Right renal cortex interstitium (tissue), 3 donors: ENCODE results near the gene ZNF263. TPM values are rescaled to one million over a fixed set of nuclear protein-coding genes. Genes with fewer than 3 reads are reported as not detected.

Experiments
- DNase-seq, 3 donors: peaks; one replicate each; pipeline ENCODE4 v3.0.0-alpha.2; 2013; ENCODE audit warnings: low read depth in 3 of 3, low spot score in 2 of 3
- polyA plus RNA-seq, 3 donors: library from polyadenylated mRNA; unstranded; fragments of 120-200 nt; gene quantifications; one replicate each; pipeline ENCODE4 v1.2.1, GENCODE V29; 2013; ENCODE audit not compliant: insufficient read length in 3 of 3

ZNF263 gene
- polyA plus RNA-seq: 10 to 100 TPM; 49.0 to 56.4 (median 49.9) TPM

GRCh38 chr16:3282730-3283542, at the start of gene ZNF263:
TSS of gene ZNF263 (plus strand) at chr16:3283491. CDS start at chr16:3283819, 328 bp downstream.
- DNase-seq: peak; percentile 93 to 96 (median 94)

- no peak for DNase-seq
Measured at GRCh38 chr16:3234543-3234856, 48.8 kb upstream of the ZNF263 start.

DNA sequence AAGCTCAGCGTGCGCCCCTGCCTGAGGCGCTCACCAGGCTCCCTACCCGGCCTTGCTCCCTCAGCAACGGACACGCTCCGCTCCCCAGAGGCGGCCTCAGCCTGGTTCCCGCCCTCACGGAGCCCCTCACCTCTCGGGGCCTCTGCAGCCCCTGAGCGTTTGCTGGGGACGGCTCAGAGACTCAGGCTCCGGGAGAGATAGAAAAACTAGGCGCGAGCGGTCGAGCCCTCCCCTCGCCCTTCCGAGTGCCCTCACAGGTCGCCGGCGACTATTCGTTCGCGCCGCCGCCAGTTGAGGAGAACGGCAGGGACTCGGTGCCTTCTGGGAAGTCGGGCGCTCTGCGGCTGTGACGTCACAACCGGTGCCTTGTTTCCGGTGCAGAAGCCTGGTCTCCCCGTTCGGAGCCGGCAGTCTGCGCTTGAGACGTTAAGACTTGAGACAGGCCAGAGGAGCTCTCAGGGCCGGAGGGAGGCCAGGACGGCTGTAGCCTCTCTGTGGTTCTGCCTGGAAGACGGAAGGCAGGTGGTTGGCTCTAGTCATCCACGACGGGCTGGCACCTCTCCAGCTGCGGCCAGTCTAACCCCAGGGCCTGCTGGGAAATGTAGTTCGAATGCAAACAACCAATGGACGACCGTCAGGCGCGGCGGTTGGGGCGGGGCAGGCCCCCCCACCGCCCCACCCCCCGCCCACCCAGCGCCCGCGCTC, 48.3 kb upstream of the ZNF263 start, which contains the start of gene ZNF200:
TSS of gene ZNF200 (minus strand) at position 302 of the 705 bp plus-strand sequence. CDS start 1,403 bp downstream, outside the sequence.
- peak; percentile 89 to 92 (median 90) for DNase-seq

- no peak for DNase-seq
Measured at GRCh38 chr16:3235856-3236669, 47.2 kb upstream of the ZNF263 start.

GRCh38 chr16:3241761-3242160, 41.5 kb upstream of the ZNF263 start:
- no peak for DNase-seq

DNA sequence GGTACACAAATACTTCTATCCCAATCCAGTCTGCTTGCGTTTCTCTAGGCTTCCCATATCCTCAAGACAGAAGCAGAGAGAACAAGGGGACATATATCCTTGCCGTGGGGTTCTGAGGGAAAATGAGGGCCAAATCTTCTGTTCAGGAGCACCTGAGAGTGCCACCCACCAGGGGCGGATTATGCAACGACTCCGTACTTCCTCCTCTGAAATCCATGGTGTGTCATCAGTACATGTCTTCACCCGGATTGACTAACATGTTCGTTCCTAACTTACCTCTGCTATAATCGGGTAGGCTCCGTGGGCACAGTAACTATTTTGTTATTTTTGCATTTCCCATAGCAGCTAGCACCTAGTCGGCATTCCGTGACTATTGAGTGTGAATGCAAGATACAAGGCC, 40.6 kb upstream of the ZNF263 start:
- DNase-seq: no peak

GRCh38 chr16:3243882-3244281, 39.4 kb upstream of the ZNF263 start:
- DNase-seq: no peak

GRCh38 chr16:3246002-3246401, 37.3 kb upstream of the ZNF263 start:
- no peak for DNase-seq

DNA sequence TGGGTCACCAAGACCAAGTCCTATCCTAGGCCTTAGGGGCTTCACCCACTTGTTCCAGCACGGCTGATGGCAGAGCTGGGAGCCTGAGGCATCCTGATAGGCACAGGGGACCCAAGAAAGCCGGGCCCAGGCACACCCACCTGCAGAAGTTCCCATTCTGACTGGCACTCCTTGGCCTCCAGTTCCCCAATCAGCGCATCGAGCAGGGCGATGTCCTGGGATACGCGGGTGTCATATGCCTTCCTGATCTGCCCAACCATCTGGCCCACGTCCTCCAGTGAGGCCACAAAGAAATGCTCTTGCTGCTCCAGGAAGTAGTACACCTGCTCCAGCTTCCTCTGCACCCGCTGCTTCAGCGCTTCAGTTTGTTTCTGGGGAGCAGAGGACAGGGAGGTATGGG, 36.4 kb upstream of the ZNF263 start:
- DNase-seq: no peak

DNA sequence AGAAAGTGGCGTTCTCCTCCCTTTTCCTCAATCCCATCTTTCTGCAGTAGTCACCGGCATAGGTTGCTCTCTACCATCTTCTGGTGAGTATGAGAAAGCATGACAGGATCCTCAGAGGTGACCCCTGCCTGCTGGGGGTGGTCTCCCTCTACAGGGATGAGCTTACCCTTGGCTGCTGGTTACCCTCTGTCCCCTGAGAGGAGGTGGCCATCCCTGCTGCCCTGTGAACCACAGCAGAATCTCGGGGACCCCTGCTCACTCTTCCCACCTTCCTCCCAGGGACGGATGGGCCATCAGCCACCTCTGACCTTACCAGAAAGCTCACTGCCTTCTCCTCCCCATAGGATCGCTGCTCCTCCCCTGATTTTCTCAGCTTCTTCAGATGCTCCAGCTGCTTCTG, 34.7 kb upstream of the ZNF263 start:
- DNase-seq: no peak

- no peak for DNase-seq
Measured at GRCh38 chr16:3249020-3249419, 34.3 kb upstream of the ZNF263 start.

DNA sequence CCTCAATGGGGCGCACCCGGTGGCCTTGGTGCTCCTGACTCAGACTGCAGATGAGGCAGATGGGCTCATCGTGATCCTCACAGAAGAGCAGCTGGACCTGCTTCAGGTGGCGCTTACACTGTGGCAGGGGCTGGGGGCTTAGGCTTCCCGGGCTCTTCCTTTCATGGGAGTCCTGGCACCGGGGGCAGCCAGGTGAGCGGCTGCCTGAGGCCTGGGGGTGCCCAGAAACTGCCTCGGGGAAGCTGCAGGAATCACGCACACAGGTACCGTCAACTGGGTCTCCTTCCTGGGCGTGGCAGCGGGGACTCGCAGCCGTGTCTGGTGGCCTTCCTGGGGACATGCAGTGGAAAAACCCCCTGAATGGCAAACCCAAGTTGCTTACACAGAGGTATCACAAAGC, 33.8 kb upstream of the ZNF263 start:
- DNase-seq: no peak

- no peak for DNase-seq
Measured at GRCh38 chr16:3252967-3253366, 30.3 kb upstream of the ZNF263 start.

GRCh38 chr16:3254309-3254708, 29.0 kb upstream of the ZNF263 start:
- no peak for DNase-seq

DNA sequence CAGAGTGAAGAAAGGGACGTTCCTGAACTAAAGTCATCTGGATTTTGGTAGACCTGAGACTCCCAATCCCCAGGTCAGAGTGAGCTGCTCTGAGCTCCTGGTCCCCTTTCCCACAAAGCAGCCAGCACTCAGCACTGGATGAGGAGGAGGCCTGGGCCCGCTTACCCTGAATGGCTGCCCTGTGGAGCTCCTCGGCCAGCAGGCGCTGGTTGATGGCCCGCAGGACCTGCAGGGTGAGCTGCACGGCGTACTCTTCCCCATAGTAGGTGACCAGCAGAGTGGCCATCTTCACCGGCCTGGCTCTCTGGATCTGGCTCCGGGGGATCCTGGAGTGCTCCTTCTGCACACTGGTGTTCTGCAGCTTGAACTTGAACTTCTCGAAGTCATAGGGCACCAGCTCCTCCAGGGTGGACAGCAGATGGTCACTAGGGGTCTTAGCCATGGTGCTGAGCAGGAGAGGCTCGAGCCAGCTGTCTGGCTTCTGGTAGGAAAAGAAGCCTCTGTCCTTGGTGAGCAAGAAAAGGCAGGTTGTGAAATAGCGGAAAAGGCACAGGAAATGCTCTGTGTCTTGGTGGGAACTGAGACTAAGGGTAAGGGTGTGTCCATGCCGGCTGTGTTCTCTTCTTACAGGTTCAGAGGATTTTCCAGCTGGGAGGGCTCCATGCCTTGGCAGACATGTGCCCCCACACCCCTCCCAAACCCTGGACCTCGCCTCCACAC, 27.0 kb upstream of the ZNF263 start, which contains the start of gene MEFV:
TSS of gene MEFV (minus strand) at position 488 of the 720 bp plus-strand sequence. CDS start at position 442, 46 bp downstream.
- DNase-seq: no peak

DNA sequence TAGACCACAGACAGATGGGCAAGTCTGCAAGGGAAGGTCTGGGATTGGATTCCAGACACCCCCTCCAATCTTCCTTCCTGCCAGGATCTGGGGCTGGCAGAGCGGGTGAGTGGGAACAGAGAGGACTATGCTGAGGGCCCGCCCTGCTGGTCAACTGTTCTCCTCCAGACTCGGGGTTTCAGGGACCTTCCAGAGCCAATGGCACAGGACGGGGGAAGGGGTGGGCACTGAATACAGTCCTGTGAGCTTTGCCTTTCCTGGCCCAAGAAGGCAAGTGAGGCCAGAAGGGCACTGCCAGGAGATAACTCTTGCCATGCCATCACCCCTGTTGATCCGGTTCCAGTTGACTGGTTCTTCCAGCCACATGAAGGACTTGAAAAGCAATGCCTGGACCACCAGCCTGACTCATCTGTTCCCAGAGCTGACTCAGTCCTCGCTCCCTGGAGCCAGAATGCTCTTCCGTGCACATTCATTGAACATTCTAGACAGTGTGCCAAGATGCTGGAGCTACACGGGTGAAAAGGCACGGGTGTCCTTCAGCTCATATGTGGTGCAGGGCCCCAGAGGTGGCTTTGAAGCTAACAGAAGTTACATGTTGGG, 26.3 kb upstream of the ZNF263 start:
- DNase-seq: no peak

DNA sequence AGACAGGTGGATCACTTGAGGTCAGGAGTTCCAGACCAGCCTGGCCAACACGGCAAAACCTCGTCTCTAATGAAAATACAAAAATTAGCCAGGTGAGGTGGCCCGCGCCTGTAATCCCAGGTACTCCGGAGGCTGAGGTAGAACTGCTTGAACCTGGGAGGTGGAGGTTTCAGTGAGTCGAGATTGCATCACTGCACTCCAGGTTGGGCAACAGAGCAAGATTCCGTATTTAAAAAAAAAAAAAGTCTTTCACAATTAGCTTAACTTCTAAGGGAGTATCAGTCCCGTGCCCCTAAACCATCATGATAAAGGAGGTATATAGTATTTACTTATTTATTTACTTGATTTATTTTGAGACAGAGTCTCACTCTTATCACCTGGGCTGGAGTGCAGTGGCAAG, 23.5 kb upstream of the ZNF263 start:
- no peak for DNase-seq

DNA sequence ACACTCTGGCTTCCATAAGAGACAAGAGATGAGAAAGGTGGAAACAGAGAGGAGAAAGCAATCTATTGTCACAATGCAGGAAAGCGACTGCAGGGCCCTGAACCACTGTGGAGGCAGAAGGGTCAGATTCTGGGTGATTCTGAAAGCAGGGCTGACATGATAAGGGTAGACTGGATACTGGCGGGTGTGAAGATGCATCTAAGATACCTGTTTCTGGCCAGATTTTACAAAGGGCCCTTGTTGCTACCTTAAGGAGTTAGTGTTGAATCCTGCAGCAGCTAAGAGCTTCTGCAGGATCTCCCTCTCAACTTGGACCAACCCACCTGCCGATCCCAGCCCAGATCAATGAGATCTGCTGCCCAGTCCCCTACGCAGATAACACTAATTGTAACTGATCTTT, 20.8 kb upstream of the ZNF263 start:
- no peak for DNase-seq

DNA sequence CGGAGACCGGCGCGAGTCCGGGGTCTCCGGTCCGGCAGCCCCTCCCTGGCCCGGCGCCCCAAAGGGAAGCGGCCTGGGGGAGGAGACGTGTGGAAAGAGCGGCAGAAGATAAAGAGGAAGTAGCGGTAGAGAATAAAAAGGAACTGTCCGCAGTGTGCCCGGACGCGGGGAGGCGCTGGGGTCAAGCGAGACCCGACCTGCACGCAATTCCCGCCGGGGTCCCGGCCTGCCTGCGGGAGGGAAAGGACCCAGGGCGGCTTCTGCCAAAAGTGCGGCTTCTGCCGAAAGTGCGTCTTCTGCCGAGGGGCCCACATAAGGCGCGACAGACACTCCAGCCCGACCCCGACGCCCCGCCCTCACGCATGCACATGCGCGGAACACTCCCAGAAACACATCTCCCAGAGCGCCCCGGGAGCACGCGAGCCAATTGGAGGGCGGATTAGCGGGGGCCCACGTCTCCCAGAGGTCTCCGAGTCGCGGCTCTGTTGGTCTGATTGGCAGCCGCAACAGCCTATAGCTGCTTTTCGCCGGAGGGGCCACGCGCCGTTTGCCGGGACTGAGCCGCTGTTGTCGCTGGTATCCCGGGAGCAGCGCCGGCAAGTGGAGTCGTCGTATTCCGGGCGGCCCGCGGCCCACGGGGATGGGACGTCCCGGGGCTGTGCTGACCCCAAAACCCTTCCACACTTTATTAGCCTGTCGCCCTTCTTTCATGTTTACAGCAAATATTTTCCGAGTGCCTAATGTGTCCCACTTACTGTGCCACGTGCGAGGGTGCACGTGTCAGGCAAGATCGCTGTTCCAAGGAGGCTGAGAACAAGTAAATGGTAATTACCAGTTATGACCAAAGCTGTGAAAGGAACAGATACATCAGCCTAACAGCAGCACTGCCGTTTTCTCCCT, 18.9 kb upstream of the ZNF263 start:
- DNase-seq: peak; percentile 80 to 96 (median 89)
